SK-N-SH (cell line): ENCODE data around the gene STEEP1.

Source experiments
- GABPA ChIP-seq: IDR thresholded peaks from 2 replicates; pipeline ENCODE4 v1.4.0; 2012; ENCODE audit warnings: low read depth, mild to moderate bottlenecking
- MXI1 ChIP-seq: IDR thresholded peaks from 2 replicates; pipeline ENCODE4 v1.6.1; 2012; ENCODE audit warnings: mild to moderate bottlenecking, low read depth, low read length, improper control_type of control experiment
- POLR2AphosphoS5 ChIP-seq: IDR thresholded peaks from 2 replicates; pipeline ENCODE4 v1.6.1; 2012; ENCODE audit warnings: low read depth, low read length
- TF ChIP-seq, protein P1 (sequence below): fragments of 200-600 bp; sonication (generic); IDR thresholded peaks from 2 replicates; pipeline ENCODE4 v1.6.1; 2017; ENCODE audit warnings: antibody characterized with exemption, mild to moderate bottlenecking, moderate library complexity
- TF ChIP-seq, protein P2 (sequence below): fragments of 150-350 bp; IDR thresholded peaks from 2 replicates; pipeline ENCODE4 v1.6.1; 2017; ENCODE audit warnings: antibody characterized with exemption, low read length, low read depth, borderline replicate concordance

DNA sequence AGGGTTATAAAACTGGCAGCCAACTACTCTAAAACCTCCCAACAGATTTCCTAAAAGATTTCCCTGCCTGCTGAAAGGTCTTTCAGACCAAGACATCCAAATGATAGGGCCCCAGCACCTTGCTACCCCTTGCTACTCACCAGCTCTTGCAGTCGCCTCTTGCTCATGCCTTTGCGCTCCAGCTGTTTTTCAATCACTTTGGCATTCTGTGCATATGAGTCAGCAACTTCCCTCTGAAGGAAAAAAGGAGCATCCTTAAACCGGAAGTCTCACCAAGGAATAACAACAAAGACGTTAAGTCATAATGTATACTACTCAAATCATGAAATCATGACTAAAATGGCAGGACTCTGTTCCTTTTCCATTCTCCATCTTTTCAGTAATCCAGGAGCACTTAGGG, 24.0 kb downstream of the STEEP1 start:
- TF ChIP-seq, protein P1, sequence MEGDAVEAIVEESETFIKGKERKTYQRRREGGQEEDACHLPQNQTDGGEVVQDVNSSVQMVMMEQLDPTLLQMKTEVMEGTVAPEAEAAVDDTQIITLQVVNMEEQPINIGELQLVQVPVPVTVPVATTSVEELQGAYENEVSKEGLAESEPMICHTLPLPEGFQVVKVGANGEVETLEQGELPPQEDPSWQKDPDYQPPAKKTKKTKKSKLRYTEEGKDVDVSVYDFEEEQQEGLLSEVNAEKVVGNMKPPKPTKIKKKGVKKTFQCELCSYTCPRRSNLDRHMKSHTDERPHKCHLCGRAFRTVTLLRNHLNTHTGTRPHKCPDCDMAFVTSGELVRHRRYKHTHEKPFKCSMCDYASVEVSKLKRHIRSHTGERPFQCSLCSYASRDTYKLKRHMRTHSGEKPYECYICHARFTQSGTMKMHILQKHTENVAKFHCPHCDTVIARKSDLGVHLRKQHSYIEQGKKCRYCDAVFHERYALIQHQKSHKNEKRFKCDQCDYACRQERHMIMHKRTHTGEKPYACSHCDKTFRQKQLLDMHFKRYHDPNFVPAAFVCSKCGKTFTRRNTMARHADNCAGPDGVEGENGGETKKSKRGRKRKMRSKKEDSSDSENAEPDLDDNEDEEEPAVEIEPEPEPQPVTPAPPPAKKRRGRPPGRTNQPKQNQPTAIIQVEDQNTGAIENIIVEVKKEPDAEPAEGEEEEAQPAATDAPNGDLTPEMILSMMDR, result no peak
- TF ChIP-seq, protein P2, sequence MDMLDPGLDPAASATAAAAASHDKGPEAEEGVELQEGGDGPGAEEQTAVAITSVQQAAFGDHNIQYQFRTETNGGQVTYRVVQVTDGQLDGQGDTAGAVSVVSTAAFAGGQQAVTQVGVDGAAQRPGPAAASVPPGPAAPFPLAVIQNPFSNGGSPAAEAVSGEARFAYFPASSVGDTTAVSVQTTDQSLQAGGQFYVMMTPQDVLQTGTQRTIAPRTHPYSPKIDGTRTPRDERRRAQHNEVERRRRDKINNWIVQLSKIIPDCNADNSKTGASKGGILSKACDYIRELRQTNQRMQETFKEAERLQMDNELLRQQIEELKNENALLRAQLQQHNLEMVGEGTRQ, result no peak
- TF ChIP-seq MXI1, result no peak
- no peak for TF ChIP-seq GABPA
- no peak for TF ChIP-seq POLR2AphosphoS5
